Activated CD4-positive, alpha-beta T cell treated with anti-CD3 and anti-CD28 coated beads for 1 hour (primary cell): Measurements from ENCODE around the gene SNAI1.

ENCODE experiments used
- DNase-seq: peaks from one replicate; pipeline ENCODE4 v3.0.0-alpha.2; 2020

SNAI1 gene

DNA sequence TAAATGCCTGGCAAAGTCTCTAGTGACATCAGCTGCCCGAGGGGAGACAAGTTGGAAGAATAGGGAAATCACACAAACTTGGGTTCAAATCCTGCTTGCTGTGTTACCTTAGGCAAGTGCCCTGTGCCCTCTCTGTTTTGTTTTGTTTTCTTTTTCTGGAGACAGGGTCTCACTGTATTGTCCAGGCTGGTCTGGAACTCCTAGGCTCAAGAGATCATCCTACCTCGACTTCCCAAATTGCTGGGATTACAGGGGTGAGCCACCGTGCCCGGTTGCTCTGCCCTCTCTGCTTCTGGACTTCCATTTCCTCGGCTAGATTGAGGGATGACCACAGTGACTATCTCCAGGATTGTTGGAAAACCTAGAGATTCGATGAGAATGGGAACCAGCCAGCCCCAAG is 55.4 kb downstream of the SNAI1 start:
- no peak for DNase-seq
